Esophagus squamous epithelium (tissue), 4 donors: ENCODE data around the gene FAM20C.

Source experiments
- CTCF ChIP-seq, 6 experiments: fragments of 450-650 bp in 4 of 6; fragments of 200-600 bp in 2 of 6; sonication (generic) in 2 of 6; IDR thresholded peaks; one replicate each; pipeline ENCODE4 v1.5.1; 2016 to 2019; ENCODE audit warnings: antibody characterized with exemption in 6 of 6, mild to moderate bottlenecking in 4 of 6, moderate library complexity in 4 of 6
- POLR2A ChIP-seq, 4 donors: fragments of 450-650 bp; IDR thresholded peaks; one replicate each; pipeline ENCODE4 v1.6.1; 2017; ENCODE audit warnings: antibody characterized with exemption in 4 of 4, mild to moderate bottlenecking in 4 of 4, moderate library complexity in 3 of 4

GRCh38 chr7:145863-146262 is 46.5 kb upstream of the FAM20C start:
- no peak for TF ChIP-seq CTCF (IDR thresholded peaks at IDR 0.05)
- no peak for TF ChIP-seq POLR2A (IDR thresholded peaks at IDR 0.05)
